ENCODE results near the gene TBC1D28.
"Not testable (repeated sequence)": the region's sequence is repeated elsewhere in the genome, so short reads cannot be mapped to it uniquely, and the experiment has no call there.

DNA sequence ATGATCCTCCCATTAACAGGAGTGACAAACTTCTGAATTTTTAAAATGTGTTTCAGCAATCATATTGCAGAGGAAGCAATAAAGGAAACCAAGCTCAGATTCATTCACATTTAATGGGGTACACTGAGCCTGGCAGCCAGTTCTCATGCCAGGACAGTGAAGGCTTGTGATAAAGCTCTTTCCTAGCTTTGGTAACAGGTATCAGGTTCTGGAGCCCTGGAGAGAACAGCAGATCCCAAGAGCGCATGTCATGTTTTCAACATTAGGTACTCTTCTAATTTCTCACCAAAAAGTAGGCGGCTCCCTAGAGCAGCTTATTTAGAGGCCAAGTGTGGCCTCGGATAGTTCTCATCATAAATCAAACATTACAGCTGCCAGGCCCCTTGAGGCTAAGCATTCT lies 23.3 kb upstream of the TBC1D28 start:
- TF ChIP-seq, protein P1, sequence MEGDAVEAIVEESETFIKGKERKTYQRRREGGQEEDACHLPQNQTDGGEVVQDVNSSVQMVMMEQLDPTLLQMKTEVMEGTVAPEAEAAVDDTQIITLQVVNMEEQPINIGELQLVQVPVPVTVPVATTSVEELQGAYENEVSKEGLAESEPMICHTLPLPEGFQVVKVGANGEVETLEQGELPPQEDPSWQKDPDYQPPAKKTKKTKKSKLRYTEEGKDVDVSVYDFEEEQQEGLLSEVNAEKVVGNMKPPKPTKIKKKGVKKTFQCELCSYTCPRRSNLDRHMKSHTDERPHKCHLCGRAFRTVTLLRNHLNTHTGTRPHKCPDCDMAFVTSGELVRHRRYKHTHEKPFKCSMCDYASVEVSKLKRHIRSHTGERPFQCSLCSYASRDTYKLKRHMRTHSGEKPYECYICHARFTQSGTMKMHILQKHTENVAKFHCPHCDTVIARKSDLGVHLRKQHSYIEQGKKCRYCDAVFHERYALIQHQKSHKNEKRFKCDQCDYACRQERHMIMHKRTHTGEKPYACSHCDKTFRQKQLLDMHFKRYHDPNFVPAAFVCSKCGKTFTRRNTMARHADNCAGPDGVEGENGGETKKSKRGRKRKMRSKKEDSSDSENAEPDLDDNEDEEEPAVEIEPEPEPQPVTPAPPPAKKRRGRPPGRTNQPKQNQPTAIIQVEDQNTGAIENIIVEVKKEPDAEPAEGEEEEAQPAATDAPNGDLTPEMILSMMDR (IDR thresholded peaks at IDR 0.05), result not testable (repeated sequence)
- TF ChIP-seq POLR2A (IDR thresholded peaks at IDR 0.05), result not testable (repeated sequence)
